ENCODE measurements around the gene AHSG.

DNA sequence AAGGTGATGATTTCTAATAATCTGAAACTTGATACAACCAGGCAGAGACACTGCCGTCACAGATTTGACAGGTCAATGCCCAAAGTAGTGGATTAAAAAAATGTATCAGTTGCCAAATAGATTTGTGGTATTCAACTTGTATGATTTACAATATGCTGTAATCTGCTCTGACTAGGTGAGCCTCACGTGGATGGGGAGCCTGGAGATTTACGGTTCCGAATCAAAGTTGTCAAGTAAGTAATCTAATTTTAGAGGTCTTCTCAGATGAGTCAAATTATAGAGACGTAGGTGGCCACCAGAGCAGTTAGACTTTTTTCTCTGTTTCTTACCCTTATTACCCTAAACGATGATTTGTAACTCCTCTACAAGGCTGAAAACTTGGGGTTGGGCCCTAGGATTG, 30.3 kb upstream of the AHSG start:
- TF ChIP-seq CTCF (IDR thresholded peaks at IDR 0.05) (no peak), POLR2AphosphoS5 (IDR thresholded peaks at IDR 0.05) (no peak)

Data from prostate gland (tissue), 2 donors.